Activated CD4-positive, alpha-beta T cell treated with anti-CD3 and anti-CD28 coated beads for 36 hours (primary cell): ENCODE measurements around the gene SMAD7. TPM values are rescaled to one million over a fixed set of nuclear protein-coding genes. Genes with fewer than 3 reads are reported as not detected.

Experiments used
- ATAC-seq: fragments of 200-7000 bp; cut with Tn5 transposase; one replicate; pipeline ENCODE4 v1.10.0; 2021; ENCODE audit warnings: mild to moderate bottlenecking, moderate library complexity
- CTCF ChIA-PET: fragments of 350-600 bp; sonication (Branson Sonifier 250); formaldehyde crosslinking; loops from one replicate; lab custom pipeline; 2021; ENCODE audit warnings: antibody characterized with exemption; lab: Charles Lee
- POLR2A ChIA-PET: fragments of 350-600 bp; sonication (Branson Sonifier 250); formaldehyde crosslinking; loops from one replicate; lab custom pipeline; 2021; ENCODE audit warnings: antibody characterized with exemption, inconsistent platforms; lab: Charles Lee
- DNase-seq: peaks from one replicate; pipeline ENCODE4 v3.0.0-alpha.2; 2020
- H3K27ac Mint-ChIP-seq: one replicate; pipeline ENCODE4 v1.8.0; 2021; ENCODE audit warnings: mixed read lengths
- H3K27me3 Mint-ChIP-seq: one replicate; pipeline ENCODE4 v1.8.0; 2021; ENCODE audit warnings: mixed read lengths
- H3K36me3 Mint-ChIP-seq: one replicate; pipeline ENCODE4 v1.8.0; 2021; ENCODE audit warnings: low read depth, mixed read lengths
- H3K4me1 Mint-ChIP-seq: one replicate; pipeline ENCODE4 v1.8.0; 2021; ENCODE audit warnings: mixed read lengths
- H3K4me3 Mint-ChIP-seq: one replicate; pipeline ENCODE4 v1.8.0; 2021; ENCODE audit warnings: mild to moderate bottlenecking, moderate library complexity, mixed read lengths
- H3K9me3 Mint-ChIP-seq: one replicate; pipeline ENCODE4 v1.8.0; 2021; ENCODE audit warnings: low read depth, mixed read lengths
- intact Hi-C, 2 experiments: fragments of 100-400 bp; cut with DNase I in 1 of 2; cut with micrococcal nuclease in 1 of 2; formaldehyde crosslinking; loops; one replicate each; pipeline versions ENCODE4 v1.14.2 to v1.15.1; 2022 to 2024; cut with DNase I, micrococcal nuclease
- total RNA-seq, 2 experiments: library from RNA; stranded (reverse); gene quantifications; one replicate each; pipeline ENCODE4 v1.2.3, GENCODE V29; 2021

SMAD7 gene
- total RNA-seq, 2 experiments from 2014 or later = 7.2 to 9.3 TPM

- CTCF ChIA-PET = interaction anchor here (0.7 to 0.8 kb wide), 2 partner anchors 10 to 68 kb away, joined by 4 to 5 read pairs; no protein-coding TSS in a partner anchor
- no peaks in the 10 kb centered on the region for H3K27me3 Mint-ChIP-seq
- POLR2A ChIA-PET = no interaction called here
- H3K4me1 Mint-ChIP-seq = peaks cover 15% of the 10 kb centered on the region
- no peak for DNase-seq
- H3K27ac Mint-ChIP-seq = no peak overlapping the region
- ATAC-seq = no peak
- no peak overlapping the region for H3K4me3 Mint-ChIP-seq
- no peaks in the 10 kb centered on the region for H3K9me3 Mint-ChIP-seq
- H3K36me3 Mint-ChIP-seq = no peaks in the 10 kb centered on the region
- intact Hi-C loops = no loop called here
These were observed 42.2 kb upstream of the SMAD7 start for GRCh38 chr18:48992791-48993555.

- no peak overlapping the region for H3K4me3 Mint-ChIP-seq
- H3K27me3 Mint-ChIP-seq = no peaks in the 10 kb centered on the region
- CTCF ChIA-PET = no interaction called here
- no peaks in the 10 kb centered on the region for H3K36me3 Mint-ChIP-seq
- no peak for DNase-seq
- H3K27ac Mint-ChIP-seq = no peak overlapping the region
- POLR2A ChIA-PET = no interaction called here
- H3K4me1 Mint-ChIP-seq = peaks cover 7% of the 10 kb centered on the region
- intact Hi-C loops = no loop called here
- no peaks in the 10 kb centered on the region for H3K9me3 Mint-ChIP-seq
- ATAC-seq = no peak
These were observed 41.4 kb upstream of the SMAD7 start for GRCh38 chr18:48992133-48992532.

DNA sequence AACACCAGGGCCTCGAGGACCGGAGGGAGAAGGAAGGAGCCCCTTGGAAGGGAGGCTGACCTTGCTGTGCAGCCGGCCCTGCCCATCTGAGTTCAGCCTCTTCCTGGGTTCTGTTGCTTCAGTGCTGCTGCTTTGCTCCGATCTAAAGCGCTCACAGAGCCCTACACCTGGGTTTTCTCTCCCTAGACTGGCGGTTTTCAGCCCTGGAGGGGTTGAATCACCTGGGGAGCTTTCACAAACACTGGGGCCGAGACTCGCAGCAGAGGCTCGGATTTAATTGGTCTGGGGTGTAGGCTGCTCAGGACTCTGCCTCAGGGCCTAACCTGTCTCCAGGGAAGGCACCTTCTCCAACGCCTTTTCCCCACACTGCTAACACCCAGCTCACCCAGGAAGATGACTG lies 40.9 kb upstream of the SMAD7 start:
- no peak for DNase-seq
- no peak overlapping the region for H3K4me3 Mint-ChIP-seq
- H3K9me3 Mint-ChIP-seq = no peaks in the 10 kb centered on the region
- no peak overlapping the region for H3K27ac Mint-ChIP-seq
- ChIA-PET POLR2A (no interaction called here), CTCF (no interaction called here)
- ATAC-seq = no peak
- intact Hi-C loops = no loop called here
- peaks cover 2% of the 10 kb centered on the region for H3K4me1 Mint-ChIP-seq
- no peaks in the 10 kb centered on the region for H3K36me3 Mint-ChIP-seq
- no peaks in the 10 kb centered on the region for H3K27me3 Mint-ChIP-seq

DNA sequence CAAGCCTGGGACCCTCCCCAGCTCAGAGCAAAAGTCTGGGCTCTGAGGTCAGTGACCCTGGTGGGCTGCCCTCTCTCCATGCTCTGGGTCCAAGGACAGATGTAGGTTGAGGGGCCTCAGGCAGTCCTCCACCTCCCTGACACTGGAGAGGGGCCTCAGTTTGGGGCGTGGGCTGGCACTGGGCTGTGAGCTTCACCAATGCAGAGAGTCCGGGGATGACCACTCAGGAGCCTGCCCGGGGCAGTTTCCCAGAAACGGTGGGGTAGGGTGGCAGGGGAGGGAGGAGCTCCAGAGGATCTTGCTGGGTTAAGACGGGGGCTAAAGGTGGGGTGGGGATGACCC lies 40.5 kb upstream of the SMAD7 start:
- no peak overlapping the region for H3K27ac Mint-ChIP-seq
- no peaks in the 10 kb centered on the region for H3K36me3 Mint-ChIP-seq
- H3K4me3 Mint-ChIP-seq = no peak overlapping the region
- POLR2A ChIA-PET = no interaction called here
- H3K4me1 Mint-ChIP-seq = no peaks in the 10 kb centered on the region
- H3K9me3 Mint-ChIP-seq = no peaks in the 10 kb centered on the region
- intact Hi-C loops = no loop called here
- no peak for ATAC-seq
- DNase-seq = no peak
- no peaks in the 10 kb centered on the region for H3K27me3 Mint-ChIP-seq
- CTCF ChIA-PET = interaction anchor here (0.7 kb wide), 1 partner anchor 57 kb away, joined by 4 read pairs; no protein-coding TSS in a partner anchor

GRCh38 chr18:48990481-48991318 lies 39.9 kb upstream of the SMAD7 start:
- no peaks in the 10 kb centered on the region for H3K4me1 Mint-ChIP-seq
- no peaks in the 10 kb centered on the region for H3K36me3 Mint-ChIP-seq
- no peaks in the 10 kb centered on the region for H3K9me3 Mint-ChIP-seq
- ATAC-seq = no peak
- CTCF ChIA-PET = interaction anchor here (0.7 kb wide), 1 partner anchor 58 kb away, joined by 4 read pairs; no protein-coding TSS in a partner anchor
- no peaks in the 10 kb centered on the region for H3K27me3 Mint-ChIP-seq
- no peak overlapping the region for H3K4me3 Mint-ChIP-seq
- intact Hi-C loops = no loop called here
- POLR2A ChIA-PET = no interaction called here
- DNase-seq = no peak
- H3K27ac Mint-ChIP-seq = no peak overlapping the region

GRCh38 chr18:48989304-48990303 lies 38.8 kb upstream of the SMAD7 start:
- intact Hi-C loops = no loop called here
- Mint-ChIP-seq H3K27me3 (no peaks in the 10 kb centered on the region), H3K27ac (no peak overlapping the region), H3K4me3 (no peak overlapping the region), H3K36me3 (no peaks in the 10 kb centered on the region), H3K4me1 (no peaks in the 10 kb centered on the region), H3K9me3 (no peaks in the 10 kb centered on the region)
- DNase-seq (no peak), ATAC-seq (no peak)
- ChIA-PET POLR2A (no interaction called here), CTCF (interaction anchor here (1.0 kb wide), 1 partner anchor 70 kb away, joined by 4 read pairs; no protein-coding TSS in a partner anchor)

- H3K36me3 Mint-ChIP-seq = no peaks in the 10 kb centered on the region
- H3K4me1 Mint-ChIP-seq = no peaks in the 10 kb centered on the region
- intact Hi-C loops = no loop called here
- H3K27ac Mint-ChIP-seq = no peak overlapping the region
- POLR2A ChIA-PET = no interaction called here
- ATAC-seq (no peak), DNase-seq (no peak)
- no peaks in the 10 kb centered on the region for H3K27me3 Mint-ChIP-seq
- CTCF ChIA-PET = interaction anchor here (1.0 kb wide), 1 partner anchor 69 kb away, joined by 4 read pairs; no protein-coding TSS in a partner anchor
- no peak overlapping the region for H3K4me3 Mint-ChIP-seq
- H3K9me3 Mint-ChIP-seq = no peaks in the 10 kb centered on the region
These were observed 37.9 kb upstream of the SMAD7 start for GRCh38 chr18:48988508-48989303.

GRCh38 chr18:48987821-48988220 lies 37.1 kb upstream of the SMAD7 start:
- H3K4me3 Mint-ChIP-seq = no peak overlapping the region

GRCh38 chr18:48986851-48987761 lies 36.3 kb upstream of the SMAD7 start:
- ATAC-seq (no peak), DNase-seq (no peak)
- Mint-ChIP-seq H3K36me3 (no peaks in the 10 kb centered on the region), H3K27me3 (peaks cover 4% of the 10 kb centered on the region), H3K9me3 (no peaks in the 10 kb centered on the region), H3K27ac (no peak overlapping the region), H3K4me3 (no peak overlapping the region), H3K4me1 (peaks cover 3% of the 10 kb centered on the region)
- ChIA-PET CTCF (no interaction called here), POLR2A (no interaction called here)
- intact Hi-C loops = no loop called here

More at GRCh38 chr18:48987821-48988220, 37.1 kb upstream of the SMAD7 start:
- ChIA-PET CTCF (no interaction called here), POLR2A (no interaction called here)
- Mint-ChIP-seq H3K9me3 (no peaks in the 10 kb centered on the region), H3K4me1 (no peaks in the 10 kb centered on the region), H3K27ac (no peak overlapping the region), H3K36me3 (no peaks in the 10 kb centered on the region), H3K27me3 (peaks cover 1% of the 10 kb centered on the region)
- DNase-seq (no peak), ATAC-seq (no peak)
- intact Hi-C loops = no loop called here

DNA sequence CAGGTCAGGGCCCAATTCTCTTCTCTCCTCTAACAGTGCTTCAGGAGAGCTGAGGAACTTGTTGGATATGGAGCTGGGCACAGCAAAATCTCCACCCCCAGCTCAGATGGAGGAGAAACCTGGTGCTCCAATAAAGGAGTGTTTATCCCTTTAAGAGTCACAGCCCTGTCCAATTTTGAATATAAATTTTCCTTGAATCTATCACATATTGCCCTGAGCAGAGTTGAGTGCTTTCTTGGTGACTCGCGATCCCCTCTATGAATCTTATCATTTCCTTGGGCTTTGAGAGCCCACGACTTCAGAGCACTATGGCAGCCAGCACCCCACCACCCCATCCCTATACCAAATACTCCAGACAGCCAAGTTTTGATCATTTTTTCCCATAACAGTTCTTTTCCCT lies 34.4 kb upstream of the SMAD7 start:
- Mint-ChIP-seq H3K27ac (no peak overlapping the region), H3K9me3 (no peaks in the 10 kb centered on the region)

More for the DNA sequence above, 34.4 kb upstream of the SMAD7 start:
- no peak overlapping the region for H3K4me3 Mint-ChIP-seq
- DNase-seq = no peak
- ChIA-PET CTCF (interaction anchor here (0.5 to 1.0 kb wide), 2 partner anchors 10 to 58 kb away, joined by 3 read pairs; no protein-coding TSS in a partner anchor), POLR2A (no interaction called here)
- peaks cover 6% of the 10 kb centered on the region for H3K27me3 Mint-ChIP-seq
- H3K4me1 Mint-ChIP-seq = peaks cover 6% of the 10 kb centered on the region
- intact Hi-C loops = no loop called here
- H3K36me3 Mint-ChIP-seq = no peaks in the 10 kb centered on the region
- ATAC-seq = no peak
